CD14-positive monocyte (primary cell): Measurements from ENCODE around the gene EVC. TPM values are rescaled to one million over a fixed set of nuclear protein-coding genes. Genes with fewer than 3 reads are reported as not detected.

Source experiments
- DNase-seq, 3 donors: peaks; one replicate each; pipeline ENCODE4 v3.0.0-alpha.2; 2011 to 2022
- H2AFZ ChIP-seq: 2 replicates; pipeline ENCODE4 v1.6.0; 2012; ENCODE audit warnings: mild to moderate bottlenecking, low read depth, low read length, inconsistent platforms; ENCODE audit not compliant: insufficient read depth, poor library complexity, severe bottlenecking
- H3K27ac ChIP-seq, 2 donors: 1 replicate in 1 of 2; 2 replicates in 1 of 2; pipeline ENCODE4 v1.5.1; 2012 to 2013; ENCODE audit warnings: low read length in 2 of 2, control low read depth in 1 of 2, inconsistent platforms in 1 of 2, low read depth in 1 of 2, mild to moderate bottlenecking in 1 of 2
- H3K27me3 ChIP-seq, 2 donors: one replicate each; pipeline versions ENCODE4 v1.6.0 to v1.6.1; 2011 to 2013; ENCODE audit warnings: low read length in 2 of 2; ENCODE audit not compliant: control insufficient read depth in 2 of 2, insufficient read depth in 2 of 2
- H3K36me3 ChIP-seq, 2 donors: replicated peaks in 1 of 2; 1 replicate in 1 of 2; 2 replicates in 1 of 2; pipeline versions ENCODE4 v1.5.1 to v1.6.1; 2012 to 2013; ENCODE audit warnings: low read length in 2 of 2, control low read depth in 1 of 2, inconsistent platforms in 1 of 2, mild to moderate bottlenecking in 1 of 2; ENCODE audit not compliant: insufficient read depth in 2 of 2, control insufficient read depth in 1 of 2
- H3K4me1 ChIP-seq, 2 donors: 1 replicate in 1 of 2; 2 replicates in 1 of 2; pipeline versions ENCODE4 v1.5.1 to v1.6.1; 2012 to 2013; ENCODE audit warnings: low read length in 2 of 2, control low read depth in 1 of 2, inconsistent platforms in 1 of 2, mild to moderate bottlenecking in 1 of 2, moderate library complexity in 1 of 2; ENCODE audit not compliant: insufficient read depth in 2 of 2, control insufficient read depth in 1 of 2
- H3K4me2 ChIP-seq: replicated peaks from 2 replicates; pipeline ENCODE3; 2012; ENCODE audit warnings: low read length, moderate library complexity, mild to moderate bottlenecking; ENCODE audit not compliant: poor library complexity, severe bottlenecking; ENCODE audit errors: extremely low read depth
- H3K4me3 ChIP-seq, 3 experiments: fragments of 200-600 bp in 1 of 3; sonication (generic) in 1 of 3; replicated peaks in 1 of 3; 1 replicate in 2 of 3; 2 replicates in 1 of 3; pipeline ENCODE4 v1.5.1; 2011 to 2013; ENCODE audit warnings: low read length in 3 of 3, mild to moderate bottlenecking in 3 of 3, control low read depth in 2 of 3, low read depth in 2 of 3, inconsistent platforms in 1 of 3, moderate library complexity in 1 of 3
- H3K79me2 ChIP-seq: 2 replicates; pipeline ENCODE4 v1.6.0; 2012; ENCODE audit warnings: mild to moderate bottlenecking, control low read depth, inconsistent platforms, low read length, moderate library complexity; ENCODE audit not compliant: insufficient read depth
- H3K9ac ChIP-seq: 2 replicates; pipeline ENCODE4 v1.6.0; 2017; ENCODE audit warnings: low read length, mild to moderate bottlenecking; ENCODE audit not compliant: insufficient read depth, poor library complexity, severe bottlenecking
- H3K9me3 ChIP-seq, 2 donors: replicated peaks in 1 of 2; 1 replicate in 1 of 2; 2 replicates in 1 of 2; pipeline versions ENCODE4 v1.5.1 to v1.6.1; 2012 to 2013; ENCODE audit warnings: low read length in 2 of 2, control low read depth in 1 of 2; ENCODE audit not compliant: control insufficient read depth in 1 of 2, insufficient read depth in 1 of 2
- H4K20me1 ChIP-seq: 2 replicates; pipeline ENCODE4 v1.6.0; 2012; ENCODE audit warnings: mild to moderate bottlenecking, low read length, control low read depth, moderate library complexity; ENCODE audit not compliant: insufficient read depth
- H3K27ac Mint-ChIP-seq, 7 donors: one replicate each; pipeline ENCODE4 v1.8.0; 2020; ENCODE audit warnings: mild to moderate bottlenecking in 7 of 7, mixed read lengths in 7 of 7, moderate library complexity in 6 of 7, inconsistent platforms in 2 of 7
- H3K27me3 Mint-ChIP-seq, 3 donors: one replicate each; pipeline ENCODE4 v1.8.0; 2021 to 2022; ENCODE audit warnings: low read depth in 3 of 3, mild to moderate bottlenecking in 3 of 3, mixed read lengths in 3 of 3, moderate library complexity in 3 of 3, inconsistent platforms in 1 of 3
- H3K36me3 Mint-ChIP-seq, 2 donors: one replicate each; pipeline ENCODE4 v1.8.0; 2020; ENCODE audit warnings: mixed read lengths in 2 of 2, inconsistent platforms in 1 of 2, mild to moderate bottlenecking in 1 of 2
- H3K4me1 Mint-ChIP-seq: one replicate; pipeline ENCODE4 v1.8.0; 2020; ENCODE audit warnings: mild to moderate bottlenecking, mixed read lengths
- H3K4me3 Mint-ChIP-seq, 2 donors: one replicate each; pipeline ENCODE4 v1.8.0; 2020; ENCODE audit warnings: mild to moderate bottlenecking in 2 of 2, mixed read lengths in 2 of 2, moderate library complexity in 1 of 2
- H3K9me3 Mint-ChIP-seq, 7 donors: one replicate each; pipeline ENCODE4 v1.8.0; 2020 to 2022; ENCODE audit warnings: mixed read lengths in 7 of 7, mild to moderate bottlenecking in 6 of 7, moderate library complexity in 6 of 7, inconsistent platforms in 2 of 7
- CTCF ChIP-seq: fragments of 200-600 bp; IDR thresholded peaks from one replicate; pipeline ENCODE4 v1.8.0; 2022; ENCODE audit warnings: antibody characterized with exemption, mild to moderate bottlenecking
- WGBS: methylation state at CpG from one replicate; pipeline ENCODE4 v1.1.5; 2013; ENCODE audit warnings: missing lambda C conversion rate; ENCODE audit not compliant: insufficient coverage; 5-methylcytosine and 5-hydroxymethylcytosine counted together
- intact Hi-C, 2 donors: fragments of 100-400 bp; cut with micrococcal nuclease; formaldehyde crosslinking; loops; one replicate each; pipeline versions ENCODE4 v1.15.0 to v1.15.1; 2023
- polyA plus RNA-seq, 3 donors: library from polyadenylated mRNA; depleted of rRNA in 1 of 3; unstranded in 2 of 3; stranded (reverse) in 1 of 3; fragments of 300-500 nt in 2 of 3; fragments of >200 nt in 1 of 3; fragmentation: Illumina TruSeq in 2 of 3; gene quantifications; 1 replicate in 2 of 3; 2 replicates in 1 of 3; pipeline ENCODE4 v1.2.3, GENCODE V29; 2012 to 2021

The EVC gene
- polyA plus RNA-seq, 3 donors = 0.36 TPM; not detected in 2

DNA sequence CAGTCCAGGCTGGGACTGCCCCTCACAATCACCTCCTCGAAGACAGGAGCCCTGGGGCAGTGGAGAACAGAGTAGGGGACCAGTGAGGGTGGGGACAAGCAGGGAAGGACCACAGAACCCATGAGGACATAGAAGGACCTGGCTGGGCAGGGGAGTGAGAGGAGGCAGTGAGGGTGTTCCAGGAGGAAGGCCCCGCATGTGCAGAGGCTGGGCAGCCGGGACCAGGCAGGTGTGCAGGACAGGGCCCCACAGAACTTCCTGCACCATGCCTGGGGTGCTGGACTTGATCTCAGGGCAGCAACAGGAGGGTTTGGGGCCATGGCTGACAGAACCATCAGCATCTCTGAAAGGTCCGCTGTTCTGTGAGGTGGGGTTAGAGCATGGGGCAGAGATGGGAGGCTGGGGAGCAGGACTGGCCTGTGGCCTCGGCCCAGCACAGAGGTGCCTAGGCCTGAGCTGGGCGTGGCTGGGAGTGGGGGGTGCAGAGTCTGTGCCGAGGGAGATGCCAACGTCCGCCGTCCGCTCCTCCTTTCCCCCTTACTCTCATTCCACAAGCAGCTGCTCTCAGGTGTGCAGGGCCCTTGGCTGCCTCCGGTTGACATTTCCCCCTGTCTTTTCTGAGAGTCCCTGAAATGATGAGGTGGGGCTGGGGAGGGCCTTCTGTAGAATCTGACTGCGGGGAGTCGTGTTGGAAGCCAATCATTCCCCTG, 40.8 kb downstream of the EVC start:
- H3K27ac ChIP-seq = no peak overlapping the region
- H3K4me3 Mint-ChIP-seq = no peak overlapping the region
- peaks cover 0 to under 1% (median 0%) of the 10 kb centered on the region in 3 donors for H3K27me3 Mint-ChIP-seq
- H3K27ac Mint-ChIP-seq = no peak overlapping the region
- no peaks in the 10 kb centered on the region for H3K27me3 ChIP-seq
- no peaks in the 10 kb centered on the region for H3K36me3 Mint-ChIP-seq
- intact Hi-C loops = no loop called here
- no peak overlapping the region for H3K9ac ChIP-seq
- no peak for DNase-seq
- no peaks in the 10 kb centered on the region for H3K36me3 ChIP-seq
- no peak overlapping the region for H3K4me3 ChIP-seq
- no peaks in the 10 kb centered on the region for H3K79me2 ChIP-seq
- TF ChIP-seq CTCF = no peak
- no peak overlapping the region for H3K4me2 ChIP-seq
- no peaks in the 10 kb centered on the region for H3K9me3 ChIP-seq
- peaks cover 0 to 2% (median 0%) of the 10 kb centered on the region in 7 donors for H3K9me3 Mint-ChIP-seq
- H3K4me1 ChIP-seq = no peaks in the 10 kb centered on the region
- WGBS = 75% methylated on average over 4 of the region's 14 CpGs
- no peaks in the 10 kb centered on the region for H4K20me1 ChIP-seq
- H3K4me1 Mint-ChIP-seq = no peaks in the 10 kb centered on the region
- no peak overlapping the region for H2AFZ ChIP-seq

- Histone ChIP-seq H3K4me2 (no peak overlapping the region), H3K4me1 (no peaks in the 10 kb centered on the region), H3K27me3 (no peaks in the 10 kb centered on the region), H3K36me3 (no peaks in the 10 kb centered on the region), H2AFZ (no peak overlapping the region), H3K27ac (no peak overlapping the region), H3K9me3 (no peaks in the 10 kb centered on the region), H3K4me3 (no peak overlapping the region), H3K9ac (no peak overlapping the region), H3K79me2 (no peaks in the 10 kb centered on the region), H4K20me1 (no peaks in the 10 kb centered on the region)
- Mint-ChIP-seq H3K27ac (no peak overlapping the region), H3K27me3 (no peaks in the 10 kb centered on the region), H3K4me1 (no peaks in the 10 kb centered on the region), H3K36me3 (no peaks in the 10 kb centered on the region), H3K4me3 (no peak overlapping the region), H3K9me3 (peaks cover 0 to 2% (median 0%) of the 10 kb centered on the region in 7 donors)
- WGBS = 92% methylated on average over 18 of the region's 26 CpGs
- TF ChIP-seq CTCF = no peak
- DNase-seq = no peak
- intact Hi-C loops = no loop called here
Observed at GRCh38 chr4:5752376-5753184, 41.6 kb downstream of the EVC start.
